Activated CD8-positive, alpha-beta T cell treated with anti-CD3 and anti-CD28 coated beads, Interleukin-2, amount 10 ng/mL, durations not matched to agents 7 days and 5 days (primary cell): ENCODE data around the gene LRPAP1. TPM values are rescaled to one million over a fixed set of nuclear protein-coding genes. Genes with fewer than 3 reads are reported as not detected.

ENCODE experiments used
- ATAC-seq: fragments of 150-1000 bp; cut with Tn5 transposase; one replicate; pipeline ENCODE4 v1.10.0; 2021; ENCODE audit warnings: moderate library complexity
- CTCF ChIA-PET: fragments of 350-600 bp; sonication (Branson Sonifier 250); formaldehyde crosslinking; loops from one replicate; lab custom pipeline; 2021; ENCODE audit warnings: antibody characterized with exemption; lab: Charles Lee
- POLR2A ChIA-PET: fragments of 350-600 bp; sonication (Branson Sonifier 250); formaldehyde crosslinking; loops from one replicate; lab custom pipeline; 2021; ENCODE audit warnings: antibody characterized with exemption; lab: Charles Lee
- DNase-seq: peaks from one replicate; pipeline ENCODE4 v3.0.0-alpha.2; 2020
- H3K27ac Mint-ChIP-seq: one replicate; pipeline ENCODE4 v1.8.0; 2021; ENCODE audit warnings: mild to moderate bottlenecking, mixed read lengths
- H3K27me3 Mint-ChIP-seq: one replicate; pipeline ENCODE4 v1.8.0; 2021; ENCODE audit warnings: low read depth, mixed read lengths
- H3K36me3 Mint-ChIP-seq: one replicate; pipeline ENCODE4 v1.8.0; 2021; ENCODE audit warnings: low read depth, mixed read lengths
- H3K4me1 Mint-ChIP-seq: one replicate; pipeline ENCODE4 v1.8.0; 2021; ENCODE audit warnings: low read depth, mixed read lengths
- H3K4me3 Mint-ChIP-seq: one replicate; pipeline ENCODE4 v1.8.0; 2021; ENCODE audit warnings: mild to moderate bottlenecking, mixed read lengths
- H3K9me3 Mint-ChIP-seq: one replicate; pipeline ENCODE4 v1.8.0; 2022; ENCODE audit warnings: mixed read lengths; ENCODE audit not compliant: insufficient read depth
- total RNA-seq, 2 experiments: library from RNA; stranded (reverse); gene quantifications; one replicate each; pipeline ENCODE4 v1.2.3, GENCODE V29; 2021

The LRPAP1 gene
- total RNA-seq, 2 experiments from 2014 or later, result 66.4 to 72.5 TPM

DNA sequence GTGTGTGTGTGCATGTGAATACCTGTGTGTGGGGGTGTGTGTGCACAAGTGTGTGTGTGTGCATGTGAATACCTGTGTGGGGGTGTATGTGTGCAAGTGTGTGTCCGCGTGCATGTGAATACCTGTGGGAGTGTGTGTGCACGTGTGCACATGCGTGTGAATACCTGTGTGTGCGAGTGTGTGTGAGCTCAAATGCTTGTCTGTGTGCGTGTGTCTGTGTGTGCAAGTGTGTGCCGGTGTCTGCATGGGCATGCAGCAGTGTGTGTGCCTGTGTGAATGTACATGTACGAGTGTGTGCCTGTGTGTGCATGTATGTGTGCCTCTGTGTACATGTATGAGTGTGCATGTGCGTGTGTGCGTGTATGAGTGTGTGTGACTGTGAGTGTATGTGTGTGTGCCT lies 64.1 kb downstream of the LRPAP1 start:
- ChIA-PET CTCF (no interaction called here), POLR2A (no interaction called here)
- H3K4me1 Mint-ChIP-seq, result no peaks in the 10 kb centered on the region
- ATAC-seq (no peak), DNase-seq (no peak)
- H3K27ac Mint-ChIP-seq, result no peak overlapping the region
- H3K36me3 Mint-ChIP-seq, result no peaks in the 10 kb centered on the region
- H3K27me3 Mint-ChIP-seq, result no peaks in the 10 kb centered on the region
- no peaks in the 10 kb centered on the region for H3K9me3 Mint-ChIP-seq
- no peak overlapping the region for H3K4me3 Mint-ChIP-seq

DNA sequence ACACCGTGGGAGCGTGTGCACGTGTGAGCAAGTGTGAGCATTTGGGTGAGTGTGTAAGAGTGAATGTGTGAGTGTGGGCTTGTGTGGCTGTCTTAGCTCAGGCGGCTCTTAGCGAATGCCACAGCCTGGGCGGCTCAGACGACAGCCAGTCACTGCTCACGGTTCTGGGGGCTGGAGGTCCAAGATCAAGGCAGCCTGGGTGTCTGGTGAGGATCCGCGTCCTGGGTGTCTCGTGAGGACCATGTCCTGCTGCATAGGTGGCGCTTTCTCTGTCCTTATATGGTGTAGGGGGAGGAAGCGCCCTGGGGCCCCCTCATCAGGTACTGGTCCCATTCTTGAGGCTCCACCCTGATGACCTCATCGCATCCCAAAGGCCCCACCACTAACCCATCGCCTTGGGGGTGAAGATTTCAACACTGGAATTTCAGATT lies 64.6 kb downstream of the LRPAP1 start:
- Mint-ChIP-seq H3K27ac (no peak overlapping the region), H3K27me3 (no peaks in the 10 kb centered on the region), H3K4me1 (no peaks in the 10 kb centered on the region), H3K4me3 (no peak overlapping the region), H3K9me3 (no peaks in the 10 kb centered on the region), H3K36me3 (no peaks in the 10 kb centered on the region)
- no peak for DNase-seq
- ChIA-PET CTCF (no interaction called here), POLR2A (no interaction called here)
- no peak for ATAC-seq

DNA sequence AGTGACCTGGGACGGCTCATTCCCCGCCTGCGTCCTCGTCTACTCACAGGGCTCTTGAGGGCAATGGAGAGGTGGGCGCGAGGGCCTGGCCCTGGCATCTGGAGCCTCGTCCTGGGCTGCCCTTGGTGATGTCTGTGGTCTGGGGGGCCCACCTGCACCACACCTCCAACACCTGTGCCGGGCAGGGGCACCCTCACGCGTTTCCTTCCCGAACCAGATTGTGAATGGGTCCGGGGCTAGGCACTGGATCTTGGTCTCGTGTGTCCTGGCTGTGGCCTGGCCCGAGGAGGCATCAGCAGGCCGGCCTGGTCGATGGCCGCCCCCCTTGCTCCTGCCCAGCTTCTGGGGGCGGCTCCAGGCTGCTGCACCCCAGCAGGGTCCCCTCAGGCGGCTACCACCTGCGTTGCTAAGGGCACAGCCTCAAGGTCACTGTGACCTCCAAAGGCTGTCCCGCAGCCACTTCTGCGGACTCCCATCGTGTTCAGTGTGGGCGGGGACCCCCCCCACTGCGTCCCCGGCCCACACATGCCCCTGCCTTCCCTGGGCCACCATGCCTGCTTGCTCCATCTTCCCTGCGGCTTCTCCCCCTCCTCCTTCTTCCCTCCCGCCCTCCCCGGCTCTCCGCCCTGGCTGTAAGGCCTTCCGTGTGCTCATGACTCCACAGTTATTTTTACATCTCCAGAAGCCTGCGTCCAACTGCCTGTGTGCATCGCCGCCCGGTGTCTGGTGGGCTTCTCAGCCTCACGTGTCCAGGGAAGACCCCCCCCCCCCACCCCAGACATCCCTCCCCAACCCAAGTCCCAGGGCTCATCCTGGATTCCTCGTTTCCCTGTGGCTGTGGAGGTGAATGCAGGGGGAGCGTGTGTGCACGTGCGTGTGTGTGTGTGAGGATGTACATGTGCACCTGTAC lies 65.3 kb downstream of the LRPAP1 start:
- no peak for ATAC-seq
- no peaks in the 10 kb centered on the region for H3K36me3 Mint-ChIP-seq
- peaks cover 4% of the 10 kb centered on the region for H3K27me3 Mint-ChIP-seq
- no peak for DNase-seq
- no peaks in the 10 kb centered on the region for H3K4me1 Mint-ChIP-seq
- H3K9me3 Mint-ChIP-seq, result no peaks in the 10 kb centered on the region
- no peak overlapping the region for H3K27ac Mint-ChIP-seq
- CTCF ChIA-PET, result no interaction called here
- POLR2A ChIA-PET, result interaction anchor here (0.5 kb wide), 1 partner anchor 298 kb away, joined by 3 read pairs; no protein-coding TSS in a partner anchor
- no peak overlapping the region for H3K4me3 Mint-ChIP-seq

DNA sequence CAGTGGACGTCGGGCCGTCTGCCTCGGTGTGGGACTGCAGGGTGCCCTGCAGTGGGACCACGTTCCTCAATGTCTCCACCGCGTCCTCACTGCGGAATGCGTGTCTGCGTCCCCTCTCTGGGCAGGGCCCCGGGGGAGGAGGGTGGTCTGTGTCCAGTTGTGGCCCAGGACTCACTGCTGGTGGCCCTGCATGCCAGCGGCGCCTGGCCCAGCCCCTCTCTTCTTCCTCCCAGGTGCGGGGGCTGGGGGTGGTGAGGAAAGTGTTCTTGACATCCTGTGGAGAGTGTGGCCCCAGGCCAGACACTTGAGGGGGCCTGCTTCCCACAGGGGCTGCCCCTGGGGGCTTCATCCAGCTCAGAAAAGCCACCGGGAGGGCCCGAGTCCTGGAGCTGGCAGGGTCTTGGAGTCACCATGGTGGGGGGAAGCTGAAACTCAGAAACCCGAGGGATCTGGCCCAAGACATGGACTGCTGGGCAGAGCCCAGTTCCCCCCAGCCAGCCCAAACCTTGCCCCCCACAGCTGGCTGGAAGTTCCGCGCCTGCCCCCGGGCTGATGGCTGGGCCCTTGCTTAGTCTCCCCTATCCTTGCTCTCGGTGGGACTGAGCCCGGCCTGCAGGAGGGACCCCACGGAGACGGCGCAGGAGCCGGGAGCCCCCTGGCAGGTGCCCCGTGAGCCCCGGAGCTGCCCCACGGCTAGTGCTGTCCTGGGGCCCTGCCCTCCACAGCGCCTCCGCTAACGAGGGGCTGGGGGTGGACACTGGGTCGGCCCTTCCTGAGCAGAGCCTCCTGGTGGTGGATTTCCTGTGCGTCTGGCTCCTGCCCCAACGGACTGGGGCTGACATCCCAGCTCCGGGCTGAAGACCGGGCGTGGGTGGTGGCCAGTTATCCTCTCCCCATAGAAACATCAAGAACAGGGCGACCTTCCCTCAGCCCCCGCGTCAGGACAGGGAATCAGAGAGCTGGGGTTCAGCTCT lies 66.2 kb downstream of the LRPAP1 start:
- Mint-ChIP-seq H3K27ac (no peak overlapping the region), H3K36me3 (no peaks in the 10 kb centered on the region), H3K9me3 (no peaks in the 10 kb centered on the region), H3K4me1 (no peaks in the 10 kb centered on the region), H3K4me3 (no peak overlapping the region), H3K27me3 (peaks cover 4% of the 10 kb centered on the region)
- DNase-seq, result no peak
- ChIA-PET POLR2A (interaction anchor here (0.5 kb wide), 1 partner anchor 297 kb away, joined by 3 read pairs; no protein-coding TSS in a partner anchor), CTCF (no interaction called here)
- ATAC-seq, result no peak

DNA sequence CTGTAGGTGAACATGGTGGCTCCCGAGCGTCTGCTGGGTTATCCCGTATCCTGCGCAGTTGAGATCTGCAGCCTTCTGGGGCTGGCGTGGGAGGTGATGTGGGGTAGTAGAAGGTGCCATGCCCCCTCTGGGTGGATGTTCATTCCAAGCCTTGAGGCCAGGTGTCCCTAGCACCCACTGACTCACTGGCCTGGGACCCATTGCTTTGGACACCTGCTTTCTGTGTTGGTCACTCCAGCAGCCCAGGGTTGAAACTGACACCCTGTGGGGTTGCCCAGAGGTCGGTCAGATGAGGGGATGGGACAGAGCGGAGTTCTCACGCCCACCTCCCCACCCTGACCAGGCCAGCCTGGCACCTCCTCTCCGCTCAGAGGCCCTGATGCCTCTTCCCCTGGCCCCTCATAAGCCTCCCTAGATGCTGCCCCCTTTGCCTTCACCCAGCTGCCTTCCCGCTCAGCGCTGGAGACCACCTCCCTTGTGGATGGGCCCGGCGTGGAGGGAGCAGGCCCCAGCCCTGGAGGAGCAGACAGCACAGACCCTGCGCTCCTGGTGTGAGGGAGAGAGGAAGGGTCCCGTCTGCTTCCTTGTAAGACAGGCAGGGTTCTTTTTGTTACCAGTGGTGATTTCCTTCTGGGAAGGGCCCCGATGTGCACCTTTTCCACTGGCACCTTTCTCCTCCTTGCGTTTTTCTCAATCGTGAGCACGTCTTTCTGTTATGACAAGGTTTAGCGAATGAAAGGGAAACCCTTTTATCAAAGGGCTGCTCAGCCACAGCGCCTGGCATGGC lies 67.1 kb downstream of the LRPAP1 start:
- no peaks in the 10 kb centered on the region for H3K9me3 Mint-ChIP-seq
- ChIA-PET POLR2A (no interaction called here), CTCF (no interaction called here)
- no peak overlapping the region for H3K27ac Mint-ChIP-seq
- peaks cover 7% of the 10 kb centered on the region for H3K27me3 Mint-ChIP-seq
- H3K4me1 Mint-ChIP-seq, result no peaks in the 10 kb centered on the region
- DNase-seq (no peak), ATAC-seq (no peak)
- no peaks in the 10 kb centered on the region for H3K36me3 Mint-ChIP-seq
- H3K4me3 Mint-ChIP-seq, result no peak overlapping the region

DNA sequence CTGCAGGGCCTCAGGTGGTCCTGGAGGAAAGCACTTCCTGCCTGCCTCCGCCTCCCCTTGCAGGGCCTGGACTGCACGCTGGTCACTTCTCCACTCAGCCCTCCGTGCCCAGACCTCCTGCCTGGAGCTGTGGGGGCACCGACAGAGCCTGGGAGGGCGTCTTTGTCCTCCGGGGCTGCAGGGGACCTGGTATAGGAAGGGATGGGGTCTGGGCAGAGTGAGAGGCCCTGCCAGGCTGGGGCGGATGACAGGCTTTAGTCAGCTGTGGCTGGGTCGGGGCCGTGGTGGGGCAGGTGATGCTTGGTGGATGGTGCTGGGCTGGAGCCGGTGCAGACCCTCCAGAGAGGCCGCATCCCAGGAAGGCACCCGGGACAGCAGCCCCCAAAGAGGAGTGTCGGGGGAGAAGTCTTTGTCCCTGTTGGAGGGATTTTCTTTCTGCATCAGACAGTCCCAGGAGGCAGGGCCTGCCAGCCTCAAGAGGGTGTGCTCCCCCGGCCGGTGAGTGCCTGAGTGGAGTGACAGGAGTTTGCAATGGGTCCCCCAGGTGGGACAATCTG lies 67.8 kb downstream of the LRPAP1 start:
- Mint-ChIP-seq H3K27me3 (peaks cover 10% of the 10 kb centered on the region), H3K36me3 (no peaks in the 10 kb centered on the region), H3K4me3 (no peak overlapping the region), H3K4me1 (no peaks in the 10 kb centered on the region), H3K27ac (no peak overlapping the region), H3K9me3 (no peaks in the 10 kb centered on the region)
- ChIA-PET POLR2A (no interaction called here), CTCF (no interaction called here)
- DNase-seq (no peak), ATAC-seq (no peak)

DNA sequence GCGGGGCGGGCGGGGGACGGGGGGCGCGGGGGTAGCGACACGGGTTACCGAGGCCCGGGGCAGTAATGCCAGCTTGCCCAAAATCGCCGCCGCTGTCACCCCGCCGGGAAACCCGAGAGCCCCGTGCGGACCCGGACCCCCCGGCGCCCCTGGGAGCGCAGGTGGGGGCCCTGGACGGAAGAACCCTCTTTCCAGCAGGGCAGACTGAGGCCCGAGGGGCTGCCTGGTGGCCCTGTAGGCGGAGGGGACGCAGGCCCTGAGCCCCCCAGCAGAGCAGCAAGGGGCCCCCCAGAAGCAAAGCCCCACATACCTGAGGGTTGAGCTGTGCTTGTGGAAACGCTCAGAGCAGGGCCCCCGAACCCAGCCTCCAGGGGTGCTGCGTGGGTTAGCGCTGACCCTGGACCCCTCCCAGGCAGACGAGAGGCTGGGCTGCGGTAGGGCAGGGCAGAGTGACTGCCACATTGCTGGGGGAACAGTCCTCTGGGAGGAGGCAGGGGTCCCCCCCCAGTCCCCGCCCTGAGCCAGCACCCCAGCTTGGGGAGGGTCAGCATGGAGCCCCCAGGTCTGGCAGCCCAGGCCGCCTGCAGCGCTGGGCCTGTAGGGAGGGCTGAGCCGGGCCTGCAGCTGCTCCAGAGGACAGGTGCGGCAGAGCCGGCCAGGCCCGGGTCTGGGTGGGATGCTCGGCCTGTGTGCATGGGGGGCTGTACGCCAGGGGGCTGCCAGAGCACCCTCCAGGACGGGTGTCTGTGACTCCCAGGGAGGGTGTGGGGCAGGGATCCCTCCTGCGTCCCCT lies 68.5 kb downstream of the LRPAP1 start:
- ChIA-PET POLR2A (no interaction called here), CTCF (no interaction called here)
- H3K4me1 Mint-ChIP-seq, result no peaks in the 10 kb centered on the region
- ATAC-seq (no peak), DNase-seq (no peak)
- H3K4me3 Mint-ChIP-seq, result no peak overlapping the region
- H3K27ac Mint-ChIP-seq, result no peak overlapping the region
- no peaks in the 10 kb centered on the region for H3K9me3 Mint-ChIP-seq
- H3K27me3 Mint-ChIP-seq, result peaks cover 12% of the 10 kb centered on the region
- H3K36me3 Mint-ChIP-seq, result no peaks in the 10 kb centered on the region

DNA sequence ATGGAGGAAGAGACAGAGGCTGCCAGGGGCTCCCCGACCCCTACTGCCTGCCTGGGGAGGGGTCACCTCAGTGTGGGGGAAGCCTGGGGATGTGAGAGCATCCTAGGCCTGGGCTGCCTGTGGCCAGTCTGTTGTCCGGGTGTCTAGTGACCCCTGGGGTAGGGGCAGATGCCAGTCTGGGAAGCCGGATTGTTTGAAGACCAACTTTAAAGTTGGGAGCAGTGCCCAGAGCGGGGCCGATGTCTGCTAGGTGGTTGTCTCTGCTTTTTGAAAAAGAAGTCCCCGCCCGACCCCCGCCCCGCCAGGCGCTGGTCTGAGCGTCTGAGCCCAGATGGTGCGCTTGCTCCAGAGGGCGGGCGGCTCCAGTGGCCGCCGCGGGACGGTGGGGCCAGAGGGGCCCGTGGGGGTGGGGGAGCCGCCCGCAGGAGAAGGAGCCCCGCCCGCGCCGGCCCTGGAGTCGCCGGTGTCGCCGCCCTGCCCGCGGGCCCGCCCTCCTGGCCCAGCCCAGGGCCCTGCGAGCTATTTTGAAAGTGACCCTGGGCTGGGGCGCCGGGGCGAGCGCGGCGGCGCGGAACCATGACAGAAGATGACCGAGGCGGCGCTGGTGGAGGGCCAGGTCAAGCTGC lies 69.3 kb downstream of the LRPAP1 start, which contains the start of gene DOK7:
DOK7 (plus strand) TSS at position 517 of the 626 bp plus-strand sequence; CDS start at position 587, 70 bp downstream.
- POLR2A ChIA-PET, result no interaction called here
- Mint-ChIP-seq H3K27ac (no peak within 1 kb of the TSS), H3K36me3 (no peaks in the 10 kb centered on the region), H3K9me3 (no peaks in the 10 kb centered on the region), H3K4me3 (no peak within 1 kb of the TSS), H3K4me1 (no peaks in the 10 kb centered on the region), H3K27me3 (peaks cover 15% of the 10 kb centered on the region)
- DNase-seq (no peak), ATAC-seq (no peak)
- CTCF ChIA-PET, result no interaction called here

DNA sequence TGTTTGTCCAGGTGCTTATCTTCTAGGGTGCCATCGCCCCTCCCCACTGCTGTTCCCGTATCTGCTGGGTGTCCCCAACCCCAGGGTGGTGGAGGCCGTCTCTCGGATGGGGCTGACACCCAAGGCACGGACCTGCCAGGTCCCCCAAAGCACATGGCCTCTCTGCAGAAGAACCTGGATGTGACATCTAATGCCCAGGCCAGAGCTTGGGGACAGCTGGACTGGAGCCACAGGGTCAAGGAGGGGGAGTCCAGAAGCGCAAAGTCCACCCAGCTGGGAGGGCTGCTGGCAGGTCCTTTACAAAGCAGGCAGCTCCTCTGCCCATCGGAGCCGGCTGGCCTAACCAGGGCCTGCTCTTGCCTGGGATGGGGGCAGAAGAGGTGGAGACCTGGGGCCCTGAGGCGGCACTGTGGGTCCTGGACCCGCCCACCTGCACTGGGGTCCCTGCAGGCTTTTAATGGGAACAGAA lies 69.9 kb downstream of the LRPAP1 start:
- peaks cover 15% of the 10 kb centered on the region for H3K27me3 Mint-ChIP-seq
- H3K4me1 Mint-ChIP-seq, result no peaks in the 10 kb centered on the region
- no peak for ATAC-seq
- ChIA-PET POLR2A (no interaction called here), CTCF (no interaction called here)
- DNase-seq, result no peak
- no peaks in the 10 kb centered on the region for H3K9me3 Mint-ChIP-seq
- no peaks in the 10 kb centered on the region for H3K36me3 Mint-ChIP-seq
- H3K4me3 Mint-ChIP-seq, result no peak overlapping the region
- H3K27ac Mint-ChIP-seq, result no peak overlapping the region

DNA sequence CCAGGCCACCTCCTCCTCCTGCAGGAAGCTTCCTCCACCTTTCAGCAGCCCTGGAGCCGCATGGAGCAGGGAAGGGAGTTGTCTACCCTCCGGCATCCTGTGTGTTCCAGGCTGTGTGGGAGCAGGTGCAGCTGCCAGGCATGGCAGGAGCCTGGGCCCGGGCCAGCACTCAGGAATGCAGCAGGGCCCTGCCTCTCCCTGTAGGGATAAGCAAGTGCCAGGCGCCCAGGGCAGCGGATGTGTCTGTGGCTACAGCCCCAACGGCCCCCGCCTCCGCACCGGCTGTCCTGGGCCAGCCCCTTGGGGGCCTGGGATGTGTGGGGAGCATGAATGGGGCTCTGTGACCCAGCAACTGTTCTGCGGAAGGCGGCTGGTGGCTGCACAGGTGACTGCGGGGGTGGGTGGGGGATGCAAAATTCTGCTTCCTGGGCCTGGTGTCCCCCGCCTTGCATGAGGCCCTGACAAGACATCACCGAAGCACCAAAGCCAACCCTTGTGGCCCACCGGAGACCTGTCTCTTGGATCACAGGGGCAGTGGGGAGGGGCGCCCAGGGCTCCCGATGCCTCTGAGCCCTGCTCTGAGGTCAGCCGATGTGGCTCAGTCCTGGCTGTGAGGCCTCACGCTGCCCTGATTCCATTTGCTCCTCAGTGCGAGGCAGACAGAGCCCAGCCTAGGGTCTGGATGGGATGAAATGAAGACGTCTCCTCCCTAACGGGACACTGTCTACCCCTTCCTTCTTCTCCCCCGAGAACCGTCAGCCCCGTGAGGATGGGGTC lies 70.5 kb downstream of the LRPAP1 start:
- no peaks in the 10 kb centered on the region for H3K9me3 Mint-ChIP-seq
- H3K4me3 Mint-ChIP-seq, result no peak overlapping the region
- no peak for DNase-seq
- H3K36me3 Mint-ChIP-seq, result no peaks in the 10 kb centered on the region
- peaks cover 15% of the 10 kb centered on the region for H3K27me3 Mint-ChIP-seq
- no peaks in the 10 kb centered on the region for H3K4me1 Mint-ChIP-seq
- no peak for ATAC-seq
- H3K27ac Mint-ChIP-seq, result no peak overlapping the region
- POLR2A ChIA-PET, result no interaction called here
- CTCF ChIA-PET, result no interaction called here
